MCF 10A (cell line): ENCODE measurements around the gene NOXO1. TPM values are rescaled to one million over a fixed set of nuclear protein-coding genes. Genes with fewer than 3 reads are reported as not detected.

Experiments used
- BruUV-seq: library from RNA; stranded (reverse); fragments of 400-500 nt; replicated peaks from 2 replicates; lab custom pipeline; 2021; lab: Mats Ljungman, UMichigan
- CTCF ChIA-PET: fragments of 300-600 bp; sonication (Branson Sonifier 250); formaldehyde crosslinking; extraction: SDS; loops from one replicate; lab custom pipeline; 2021; ENCODE audit warnings: antibody characterized with exemption, inconsistent platforms; lab: Yijun Ruan, JAX
- POLR2A ChIA-PET: fragments of 300-600, 350-650 bp; sonication (Branson Sonifier 250); formaldehyde crosslinking; extraction: SDS; loops from one replicate; lab custom pipeline; 2020; ENCODE audit warnings: antibody characterized with exemption, inconsistent platforms; lab: Yijun Ruan, JAX
- DNase-seq: peaks from one replicate; pipeline ENCODE4 v3.0.0-alpha.2; 2018; ENCODE audit not compliant: unreplicated experiment
- H3K27ac Mint-ChIP-seq: one replicate; pipeline ENCODE4 v1.8.0; 2022; ENCODE audit warnings: mild to moderate bottlenecking, low read depth, mixed read lengths; ENCODE audit not compliant: unreplicated experiment
- H3K27me3 Mint-ChIP-seq: one replicate; pipeline ENCODE4 v1.8.0; 2022; ENCODE audit warnings: mixed read lengths; ENCODE audit not compliant: insufficient read depth, unreplicated experiment
- H3K36me3 Mint-ChIP-seq: one replicate; pipeline ENCODE4 v1.8.0; 2022; ENCODE audit warnings: mild to moderate bottlenecking, moderate library complexity, mixed read lengths; ENCODE audit not compliant: insufficient read depth, unreplicated experiment
- H3K4me1 Mint-ChIP-seq: one replicate; pipeline ENCODE4 v1.8.0; 2022; ENCODE audit warnings: mixed read lengths; ENCODE audit not compliant: insufficient read depth, unreplicated experiment
- H3K4me3 Mint-ChIP-seq: one replicate; pipeline ENCODE4 v1.8.0; 2022; ENCODE audit warnings: mild to moderate bottlenecking, moderate library complexity, mixed read lengths; ENCODE audit not compliant: unreplicated experiment
- H3K9me3 Mint-ChIP-seq: one replicate; pipeline ENCODE4 v1.8.0; 2022; ENCODE audit warnings: mixed read lengths; ENCODE audit not compliant: unreplicated experiment
- CTCF ChIP-seq: fragments of 200-600 bp; IDR thresholded peaks from one replicate; pipeline ENCODE4 v1.8.0; 2022; ENCODE audit warnings: antibody characterized with exemption, mild to moderate bottlenecking; ENCODE audit not compliant: unreplicated experiment
- intact Hi-C: fragments of 100-400 bp; cut with micrococcal nuclease; formaldehyde crosslinking; loops from 2 replicates; pipeline ENCODE4 v1.14.1; 2022
- total RNA-seq: library from RNA; stranded (reverse); gene quantifications from 2 replicates; pipeline ENCODE4 v1.2.3, GENCODE V29; 2022

NOXO1 gene
- total RNA-seq, 1 experiment from 2014 or later = 1.1 TPM

- ChIA-PET CTCF (interaction anchor here (0.8 to 1.3 kb wide), 2 partner anchors 98 to 101 kb away, joined by 3 read pairs; no protein-coding TSS in a partner anchor), POLR2A (interaction anchor here (1.1 to 8.9 kb wide), 8 partner anchors 9 to 179 kb away, joined by 3 to 72 read pairs (median 9); partner anchors contain the start of genes GFER, MSRB1, NOXO1 and NTHL1)
- no peaks in the 10 kb centered on the region for H3K9me3 Mint-ChIP-seq
- no peak overlapping the region for H3K27ac Mint-ChIP-seq
- TSS peak; percentile 14 for BruUV-seq
- DNase-seq = no peak
- H3K4me1 Mint-ChIP-seq = peaks cover 23% of the 10 kb centered on the region
- intact Hi-C loops = no loop called here
- peaks cover 60% of the 10 kb centered on the region for H3K36me3 Mint-ChIP-seq
- no peak for TF ChIP-seq CTCF
- H3K27me3 Mint-ChIP-seq = no peaks in the 10 kb centered on the region
- H3K4me3 Mint-ChIP-seq = peak overlapping the region; percentile 78
These were observed 19.6 kb downstream of the NOXO1 start for GRCh38 chr16:1961651-1962067.

GRCh38 chr16:1960665-1961630 lies 20.3 kb downstream of the NOXO1 start:
- peak; percentile 68 for DNase-seq
- Mint-ChIP-seq H3K27ac (peak overlapping the region; percentile 91), H3K36me3 (peaks cover 59% of the 10 kb centered on the region), H3K27me3 (no peaks in the 10 kb centered on the region), H3K4me1 (peaks cover 23% of the 10 kb centered on the region), H3K9me3 (no peaks in the 10 kb centered on the region), H3K4me3 (peak overlapping the region; percentile 78)
- no peak for TF ChIP-seq CTCF
- BruUV-seq = no TSS peak
- ChIA-PET CTCF (interaction anchor here (1.3 kb wide), 1 partner anchor 97 kb away, joined by 3 read pairs; no protein-coding TSS in a partner anchor), POLR2A (interaction anchor here (1.4 to 8.9 kb wide), 11 partner anchors 8 to 194 kb away, joined by 4 to 72 read pairs (median 8); partner anchors contain the start of genes EME2, GFER, MRPS34 and MSRB1)
- intact Hi-C loops = no loop called here

- Mint-ChIP-seq H3K27ac (peak within 1 kb of the TSS; percentile 91), H3K36me3 (peaks cover 44% of the 10 kb centered on the region), H3K27me3 (no peaks in the 10 kb centered on the region), H3K9me3 (no peaks in the 10 kb centered on the region), H3K4me3 (peak within 1 kb of the TSS; percentile 78), H3K4me1 (peaks cover 23% of the 10 kb centered on the region)
- intact Hi-C loops = no loop called here
- ChIA-PET POLR2A (interaction anchor here (0.6 to 8.9 kb wide), 14 partner anchors 10 to 770 kb away, joined by 3 to 72 read pairs (median 4); partner anchors contain the start of genes EME2, MRPS34, MSRB1 and NUBP2), CTCF (interaction anchor here (0.6 to 1.4 kb wide), 4 partner anchors 44 to 280 kb away, joined by 3 to 4 read pairs (median 3); no protein-coding TSS in a partner anchor)
- peak; percentile 48 for TF ChIP-seq CTCF
- no TSS peak for BruUV-seq
- DNase-seq = peak; percentile 89
These were observed 21.8 kb downstream of the NOXO1 start, which contains the start of gene NDUFB10 for GRCh38 chr16:1959269-1960039. Gene NDUFB10, plus strand, starts transcription at chr16:1959538. Its CDS starts 87 bp downstream, at chr16:1959625.
